ENCODE data around the gene SP140.

The SP140 gene

DNA sequence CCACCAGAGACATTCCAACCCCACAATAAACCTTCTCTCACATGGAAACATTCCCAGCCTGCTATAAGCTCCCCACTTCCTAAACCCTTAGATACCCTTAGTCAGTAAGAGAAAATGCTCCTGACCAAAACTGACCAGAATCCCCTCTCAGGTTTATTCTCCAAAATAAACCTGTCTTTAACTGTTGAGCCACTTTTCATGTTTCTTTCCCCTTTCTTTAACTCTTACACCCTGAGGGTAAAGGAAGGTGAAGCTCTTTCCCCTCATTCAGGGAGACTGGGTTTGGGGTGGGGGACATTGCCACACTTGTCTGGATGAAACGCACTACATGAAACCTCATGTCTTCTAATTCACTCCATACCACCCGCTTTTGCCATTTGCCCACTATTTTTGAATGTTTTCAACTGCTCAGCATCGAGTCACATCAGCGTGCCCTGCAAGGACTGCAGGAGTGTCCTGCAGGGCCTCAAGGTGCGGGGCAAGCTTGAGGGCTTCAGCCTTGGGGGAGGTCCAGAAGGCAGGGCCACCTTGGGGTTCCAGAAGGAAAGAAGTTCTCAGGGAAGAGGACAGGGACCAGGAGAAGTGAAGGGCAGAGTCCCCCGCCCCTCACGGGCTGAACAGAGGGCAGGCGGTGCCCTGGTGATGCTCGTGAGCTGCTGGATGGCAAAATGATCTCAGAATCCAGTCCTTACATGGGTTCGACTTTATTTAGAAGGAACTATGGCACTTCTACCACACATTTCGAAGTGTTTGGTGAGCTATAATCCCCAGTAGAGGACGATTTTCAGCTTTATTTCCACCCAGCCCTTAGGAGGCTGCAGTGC, 97.2 kb downstream of the SP140 start:
- POLR2A ChIA-PET: no interaction called here
- TF ChIP-seq, protein P1, sequence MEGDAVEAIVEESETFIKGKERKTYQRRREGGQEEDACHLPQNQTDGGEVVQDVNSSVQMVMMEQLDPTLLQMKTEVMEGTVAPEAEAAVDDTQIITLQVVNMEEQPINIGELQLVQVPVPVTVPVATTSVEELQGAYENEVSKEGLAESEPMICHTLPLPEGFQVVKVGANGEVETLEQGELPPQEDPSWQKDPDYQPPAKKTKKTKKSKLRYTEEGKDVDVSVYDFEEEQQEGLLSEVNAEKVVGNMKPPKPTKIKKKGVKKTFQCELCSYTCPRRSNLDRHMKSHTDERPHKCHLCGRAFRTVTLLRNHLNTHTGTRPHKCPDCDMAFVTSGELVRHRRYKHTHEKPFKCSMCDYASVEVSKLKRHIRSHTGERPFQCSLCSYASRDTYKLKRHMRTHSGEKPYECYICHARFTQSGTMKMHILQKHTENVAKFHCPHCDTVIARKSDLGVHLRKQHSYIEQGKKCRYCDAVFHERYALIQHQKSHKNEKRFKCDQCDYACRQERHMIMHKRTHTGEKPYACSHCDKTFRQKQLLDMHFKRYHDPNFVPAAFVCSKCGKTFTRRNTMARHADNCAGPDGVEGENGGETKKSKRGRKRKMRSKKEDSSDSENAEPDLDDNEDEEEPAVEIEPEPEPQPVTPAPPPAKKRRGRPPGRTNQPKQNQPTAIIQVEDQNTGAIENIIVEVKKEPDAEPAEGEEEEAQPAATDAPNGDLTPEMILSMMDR (IDR thresholded peaks at IDR 0.05; ENCODE audit: control extremely low read depth, extremely low read depth, low read depth, missing control alignments): no peak
- no peak for DNase-seq (ENCODE audit: extremely low spot score)
- CTCF ChIA-PET: interaction anchor here (0.9 to 1.3 kb wide), 2 partner anchors 24 to 476 kb away, joined by 3 read pairs; no protein-coding TSS in a partner anchor

DNA sequence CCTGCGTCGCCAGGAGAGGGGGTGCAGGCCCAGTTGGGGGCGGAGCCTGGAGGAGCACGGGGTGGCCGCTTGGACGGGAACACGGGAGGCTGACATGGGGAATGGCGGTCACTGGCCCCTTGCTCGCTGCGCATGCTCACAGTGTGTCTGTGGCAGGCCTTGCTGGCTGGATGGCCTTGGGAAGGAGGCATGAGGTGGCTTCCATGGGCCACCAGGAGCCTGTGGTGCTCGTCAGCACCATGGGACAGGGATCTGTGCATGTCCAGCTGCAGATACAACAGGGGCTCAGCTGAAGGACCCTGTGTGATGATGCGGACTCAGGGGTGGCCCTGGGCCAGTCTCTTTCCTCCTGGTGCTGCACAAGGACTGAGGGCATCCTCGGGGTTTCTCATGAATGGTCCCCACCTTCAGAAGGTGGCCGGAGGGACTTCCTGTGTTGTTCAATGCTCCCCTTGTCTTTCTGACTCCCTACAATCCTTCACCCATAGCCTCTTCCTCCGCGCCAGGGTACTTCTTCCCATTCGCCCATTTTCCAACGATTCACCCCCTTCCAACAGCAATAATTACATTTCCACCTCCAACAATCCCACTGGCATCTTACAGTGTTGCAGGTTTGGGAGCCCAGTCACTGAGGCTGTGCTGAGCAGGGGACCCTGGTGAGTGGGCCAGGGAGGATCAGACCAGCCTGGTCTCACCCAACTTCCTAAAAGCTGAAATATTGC, 98.0 kb downstream of the SP140 start:
- CTCF ChIA-PET: interaction anchor here (1.3 kb wide), 1 partner anchor 475 kb away, joined by 3 read pairs; no protein-coding TSS in a partner anchor
- TF ChIP-seq, protein P1 (IDR thresholded peaks at IDR 0.05; ENCODE audit: control extremely low read depth, extremely low read depth, low read depth, missing control alignments): no peak
- no peak for DNase-seq (ENCODE audit: extremely low spot score)
- POLR2A ChIA-PET: no interaction called here

DNA sequence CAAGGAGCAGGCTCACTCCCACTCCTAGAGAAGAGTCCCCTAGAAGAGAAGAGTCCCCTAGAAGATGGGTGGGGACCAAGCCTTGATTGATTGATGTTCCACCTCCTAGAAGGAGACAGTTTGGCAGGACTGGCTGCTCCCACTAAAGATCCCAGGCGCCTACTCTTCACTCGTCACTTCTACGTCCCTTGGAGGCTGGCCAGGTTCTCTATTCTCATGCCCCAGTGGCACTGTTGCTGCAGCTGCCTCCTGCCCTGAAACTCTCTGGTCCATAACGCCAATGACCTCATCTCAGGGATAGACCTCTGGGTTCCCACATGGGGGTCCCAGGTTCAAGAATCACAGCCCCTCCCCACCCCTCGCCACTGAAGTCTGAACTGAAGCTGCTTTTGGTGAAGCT, 99.0 kb downstream of the SP140 start:
- ChIA-PET CTCF (interaction anchor here (1.1 kb wide), 1 partner anchor 11 kb away, joined by 4 read pairs; no protein-coding TSS in a partner anchor), POLR2A (no interaction called here)
- TF ChIP-seq, protein P1 (IDR thresholded peaks at IDR 0.05; ENCODE audit: control extremely low read depth, extremely low read depth, low read depth, missing control alignments): no peak
- DNase-seq (ENCODE audit: extremely low spot score): no peak

DNA sequence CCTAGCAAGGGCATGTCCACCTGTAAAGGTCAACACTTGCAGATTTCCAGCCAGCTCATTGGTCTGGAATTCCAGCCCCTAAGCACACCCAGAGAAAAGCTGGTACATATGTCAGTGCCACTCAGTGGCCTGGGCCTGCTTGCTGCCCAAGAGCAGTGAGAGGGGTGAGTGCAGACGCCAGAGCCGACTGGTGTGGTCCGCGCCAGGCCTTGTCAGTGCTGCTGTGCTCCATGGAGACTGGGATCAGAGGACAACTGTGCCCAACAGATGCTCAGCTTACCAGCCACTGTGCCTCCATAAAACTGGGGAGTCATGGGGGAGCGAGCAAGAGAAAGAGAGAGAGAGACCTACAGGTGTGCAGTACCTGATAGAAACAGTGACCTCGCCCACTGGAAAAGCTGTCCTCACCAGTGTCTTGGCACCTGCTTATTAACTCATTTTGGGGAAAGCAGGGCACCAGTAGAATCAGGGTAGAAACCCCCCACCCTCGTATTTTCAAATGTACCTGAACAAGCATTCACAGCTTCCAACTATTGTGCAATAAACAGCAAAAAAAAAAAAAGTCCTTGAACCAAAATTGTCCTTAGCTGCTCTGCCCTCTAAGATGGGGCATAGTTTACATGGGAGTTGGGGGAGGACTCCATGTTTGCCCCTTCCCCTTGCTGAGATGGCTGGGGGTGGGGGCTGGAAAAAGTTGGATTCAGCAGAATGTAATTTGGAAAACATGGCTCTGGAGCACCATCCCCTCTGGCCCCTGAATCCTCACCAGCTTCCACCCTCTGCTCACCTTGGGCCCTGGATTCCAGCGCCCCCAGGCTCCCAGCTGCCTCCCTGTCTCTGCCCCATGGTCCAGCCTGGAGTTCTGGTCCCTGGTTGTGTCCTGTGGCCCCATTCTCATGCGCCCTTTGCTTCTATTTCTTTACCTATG, 100.0 kb downstream of the SP140 start:
- ChIA-PET POLR2A (no interaction called here), CTCF (interaction anchor here (1.1 kb wide), 1 partner anchor 12 kb away, joined by 4 read pairs; no protein-coding TSS in a partner anchor)
- no peak for DNase-seq (ENCODE audit: extremely low spot score)
- TF ChIP-seq, protein P1 (IDR thresholded peaks at IDR 0.05; ENCODE audit: control extremely low read depth, extremely low read depth, low read depth, missing control alignments): no peak

DNA sequence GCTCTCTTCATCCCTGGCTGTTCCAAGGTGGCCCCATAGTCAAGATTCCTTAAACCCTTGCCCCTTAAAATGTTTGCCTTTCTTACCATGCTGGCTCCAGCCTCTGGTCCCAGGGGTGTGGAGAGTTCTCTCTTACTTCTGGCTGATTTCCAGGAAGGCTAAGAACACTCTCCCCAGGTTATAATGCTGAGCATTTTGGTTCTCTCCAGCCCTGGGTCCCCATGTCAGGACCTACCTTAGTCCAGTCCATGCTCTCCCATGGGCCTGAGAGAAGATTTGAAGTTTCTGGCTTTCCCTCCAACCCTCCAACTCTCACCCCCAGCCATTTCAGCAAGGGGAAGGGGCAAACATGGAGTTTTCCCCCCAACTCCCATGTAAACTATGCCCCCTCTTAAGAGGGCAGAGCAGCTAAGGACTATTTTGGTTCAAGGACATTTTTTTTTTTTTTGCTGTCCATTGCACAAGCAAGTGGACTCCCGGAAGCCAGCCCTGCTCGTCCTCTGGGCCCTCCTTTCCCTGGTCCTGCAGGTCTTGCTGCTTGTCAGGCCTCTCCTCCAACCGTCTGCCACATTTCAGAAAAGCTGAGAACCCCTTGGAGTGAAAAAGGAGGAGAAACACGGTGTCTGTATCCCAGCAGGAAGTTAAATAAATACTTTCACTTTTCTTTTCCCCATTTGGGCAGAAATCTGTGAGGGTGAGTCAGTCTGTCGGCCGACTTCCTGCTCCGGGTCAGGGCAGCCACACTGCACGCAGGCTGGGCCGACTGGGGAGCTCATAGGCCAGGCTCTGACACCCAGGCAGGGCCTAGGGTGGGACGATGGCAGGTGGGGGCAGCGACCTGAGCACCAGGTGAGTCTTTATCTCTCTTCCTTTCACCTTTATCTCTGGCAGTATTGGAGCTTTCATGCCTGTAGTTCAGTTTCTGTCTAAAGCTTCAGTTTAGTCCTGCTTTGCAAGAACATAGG, 101.2 kb downstream of the SP140 start, which contains the start of gene SP140L:
SP140L (plus strand) TSS at position 741 of the 965 bp plus-strand sequence; CDS start at position 818, 77 bp downstream.
- POLR2A ChIA-PET: no interaction called here
- TF ChIP-seq, protein P1 (IDR thresholded peaks at IDR 0.05; ENCODE audit: control extremely low read depth, extremely low read depth, low read depth, missing control alignments): no peak
- CTCF ChIA-PET: interaction anchor here (0.8 to 1.2 kb wide), 3 partner anchors 10 to 29 kb away, joined by 3 to 5 read pairs (median 4); no protein-coding TSS in a partner anchor
- peak; percentile 79 for DNase-seq (ENCODE audit: extremely low spot score)
